Bladder microvascular endothelial cell (primary cell): ENCODE results near the gene SPATA12. TPM values are rescaled to one million over a fixed set of nuclear protein-coding genes. Genes with fewer than 3 reads are reported as not detected.

Experiments used
- total RNA-seq: library from RNA; depleted of rRNA; stranded (reverse); fragments of >200 nt; gene quantifications from 2 replicates; pipeline ENCODE4 v1.2.3, GENCODE V29; 2014

The SPATA12 gene, protein sequence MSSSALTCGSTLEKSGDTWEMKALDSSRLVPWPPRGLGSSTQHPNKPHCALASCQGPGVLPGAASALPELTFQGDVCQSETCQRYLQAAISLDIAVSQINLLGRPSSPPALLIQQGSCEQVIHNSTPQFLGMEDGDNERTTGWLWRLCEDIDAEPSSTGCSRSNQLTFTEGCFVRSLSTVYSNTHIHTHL
- total RNA-seq, result 0.13 TPM in 1 of 2 replicates, not detected in the other

GRCh38 chr3:57060089-57060821 lies at the start of gene SPATA12:
Gene SPATA12 (plus strand): TSS chr3:57060664. CDS start chr3:57073695, 13,031 bp downstream.

Other genes starting within 250 kb of the SPATA12 start
- 0.25 and 0.49 TPM in 2 replicates for gene IL17RD, start 104.7 kb downstream of the SPATA12 start, total RNA-seq
- 0.16 TPM in 1 of 2 replicates, not detected in the other for gene HESX1, start 139.3 kb downstream of the SPATA12 start, total RNA-seq
- gene APPL1, start 167.1 kb downstream of the SPATA12 start, total RNA-seq, result 30.4 and 37.4 TPM in 2 replicates
- not detected in 2 replicates for gene ASB14, start 232.0 kb downstream of the SPATA12 start, total RNA-seq